Fibroblast of peridontal ligament (primary cell): ENCODE measurements around the gene PRDM16.

Experiments used
- DNase-seq: peaks from one replicate; pipeline ENCODE4 v3.0.0-alpha.2; 2010; ENCODE audit errors: extremely low read depth

The PRDM16 gene

DNA sequence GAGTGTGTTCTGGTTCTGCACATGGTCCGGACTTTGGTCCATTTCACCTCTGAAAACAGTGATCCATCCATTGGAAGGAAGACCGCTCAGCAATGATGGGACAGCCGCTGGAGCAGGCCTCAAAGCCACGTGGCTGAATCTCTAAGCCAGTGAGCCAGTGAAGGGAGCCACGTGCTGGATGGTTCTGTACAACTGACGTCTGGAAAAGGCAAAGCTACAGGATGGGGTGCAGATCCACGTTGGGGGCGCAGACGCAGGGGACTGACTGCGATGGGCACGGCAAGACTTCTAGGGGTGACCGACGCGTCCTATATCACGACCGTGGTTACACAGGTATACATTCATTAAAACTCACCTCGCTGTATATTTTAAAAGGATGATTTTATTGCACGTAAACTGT is 375.3 kb downstream of the PRDM16 start:
- no peak for DNase-seq

DNA sequence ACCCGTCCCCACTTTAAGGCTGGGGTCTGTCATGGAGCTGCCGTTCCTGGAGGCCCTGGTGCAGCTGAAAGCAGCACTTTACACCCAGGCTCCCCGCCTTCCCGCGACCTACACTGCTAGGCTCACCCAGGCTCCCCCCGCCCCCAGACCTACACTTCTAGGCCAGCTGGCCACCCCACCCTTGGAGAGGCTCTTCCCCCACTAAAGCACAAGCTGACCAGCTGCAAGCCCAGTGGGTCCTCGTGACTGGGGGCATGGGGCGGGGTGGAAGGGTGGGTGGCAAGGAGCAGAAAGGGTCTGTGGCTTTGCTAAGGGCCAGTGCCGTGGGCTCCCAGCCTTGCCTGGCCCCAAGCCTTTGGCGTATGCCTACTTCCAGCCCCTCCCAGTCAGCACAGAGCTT is 375.7 kb downstream of the PRDM16 start:
- DNase-seq, result no peak

DNA sequence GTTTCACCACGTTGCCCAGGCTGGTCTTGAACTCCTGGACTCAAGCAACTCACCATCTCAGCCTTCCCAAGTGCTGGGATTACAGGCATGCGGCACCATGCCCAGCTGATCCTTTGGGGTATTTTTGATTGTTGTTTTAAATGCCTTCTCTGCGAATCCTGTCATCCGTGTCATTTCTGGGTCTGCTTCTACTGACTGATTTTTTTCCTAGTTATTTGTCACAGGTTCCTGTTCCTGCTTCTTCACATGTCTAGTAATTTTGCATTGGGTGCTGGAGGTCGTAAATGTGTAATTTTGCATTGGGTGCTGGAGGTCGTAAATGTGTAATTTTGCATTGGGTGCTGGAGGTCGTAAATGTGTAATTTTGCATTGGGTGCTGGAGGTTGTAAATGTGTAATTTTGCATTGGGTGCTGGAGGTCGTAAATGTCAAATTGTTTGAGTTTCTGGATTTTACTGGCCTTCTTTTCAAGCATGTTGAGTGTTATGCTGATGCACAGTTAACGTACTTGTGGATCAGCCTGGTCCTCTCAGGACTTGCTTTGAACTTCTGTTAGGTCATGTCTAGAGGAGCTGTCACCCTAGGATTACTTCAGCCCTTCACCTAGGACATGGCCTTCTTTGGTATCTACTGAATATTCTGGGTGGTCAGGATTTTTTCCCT is 381.3 kb downstream of the PRDM16 start:
- DNase-seq, result no peak

DNA sequence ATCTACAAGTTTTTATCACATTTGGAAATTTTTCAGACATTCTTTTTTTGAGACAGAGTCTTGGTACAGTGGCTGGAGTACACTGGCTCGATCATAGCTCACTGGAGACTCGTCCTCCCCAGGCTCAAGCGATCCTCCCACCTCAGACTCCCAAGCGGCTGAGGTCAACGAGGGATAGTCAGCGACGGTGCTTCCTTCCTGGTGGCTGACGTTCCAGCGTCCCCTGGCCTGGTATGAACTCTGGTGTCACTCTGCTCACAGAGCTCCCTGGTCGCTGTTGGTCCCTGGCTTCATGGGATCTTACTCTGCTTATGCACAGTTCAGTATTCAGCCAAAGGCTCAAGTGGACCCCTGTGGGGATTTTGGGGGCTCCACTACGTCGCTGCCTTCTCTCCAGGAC is 382.0 kb downstream of the PRDM16 start:
- DNase-seq, result no peak

DNA sequence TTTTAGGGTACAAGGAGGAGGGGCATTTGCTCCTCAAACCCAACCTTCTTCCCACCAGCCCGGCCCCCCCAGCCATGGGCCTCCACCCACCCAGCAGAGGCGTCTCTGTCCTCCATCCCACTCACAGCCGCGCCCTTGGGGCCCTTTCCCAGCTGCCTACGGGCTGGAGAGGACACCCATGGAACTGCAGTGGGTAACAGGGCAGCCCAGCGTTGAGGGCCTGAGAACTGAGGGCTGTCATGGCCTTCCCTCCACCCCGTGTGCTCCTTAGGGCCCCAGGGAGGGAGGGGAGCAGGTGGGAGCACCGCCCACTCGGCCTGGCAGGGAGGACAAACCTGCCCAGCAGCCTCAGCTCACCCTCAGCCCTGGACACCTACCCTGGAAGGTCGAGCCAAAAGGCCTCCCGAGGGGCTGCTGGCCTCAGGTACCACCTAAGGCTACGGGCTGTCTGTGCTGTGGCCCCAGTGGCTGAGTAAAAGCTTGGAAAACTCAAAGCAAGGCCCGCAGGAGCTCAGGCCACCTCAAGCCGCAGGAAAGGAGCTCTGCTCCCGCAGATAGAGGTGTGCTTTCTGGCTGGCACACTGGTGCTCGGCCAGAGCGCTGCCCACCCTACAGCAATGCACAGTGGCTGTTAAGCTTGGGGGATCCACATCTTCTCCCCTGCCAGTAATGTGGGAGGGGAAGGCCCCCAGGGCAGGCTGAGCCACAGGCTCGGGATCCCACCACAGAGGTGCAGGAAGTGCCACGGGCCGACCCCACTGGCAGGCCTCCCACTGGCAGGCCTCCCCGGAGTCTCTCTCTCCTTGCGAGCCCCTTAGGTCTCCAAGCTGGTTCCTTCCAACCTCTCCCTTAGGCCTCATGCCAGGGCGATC is 383.2 kb downstream of the PRDM16 start:
- no peak for DNase-seq

DNA sequence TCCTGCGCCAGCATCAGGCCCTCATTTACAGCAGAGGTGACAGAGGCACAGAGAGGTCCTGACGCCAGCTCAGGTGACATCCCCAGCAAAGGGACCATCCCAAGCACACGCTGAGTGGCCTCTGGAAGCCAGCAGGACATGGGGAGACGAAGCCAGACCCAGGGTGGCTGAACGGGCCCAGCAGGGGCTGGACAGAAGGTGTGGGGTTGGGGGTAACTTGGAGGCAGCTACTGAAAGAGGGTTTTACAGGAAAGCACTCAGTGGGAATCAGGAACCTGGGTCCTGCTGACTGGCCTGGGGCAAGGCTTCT is 383.8 kb downstream of the PRDM16 start:
- no peak for DNase-seq

DNA sequence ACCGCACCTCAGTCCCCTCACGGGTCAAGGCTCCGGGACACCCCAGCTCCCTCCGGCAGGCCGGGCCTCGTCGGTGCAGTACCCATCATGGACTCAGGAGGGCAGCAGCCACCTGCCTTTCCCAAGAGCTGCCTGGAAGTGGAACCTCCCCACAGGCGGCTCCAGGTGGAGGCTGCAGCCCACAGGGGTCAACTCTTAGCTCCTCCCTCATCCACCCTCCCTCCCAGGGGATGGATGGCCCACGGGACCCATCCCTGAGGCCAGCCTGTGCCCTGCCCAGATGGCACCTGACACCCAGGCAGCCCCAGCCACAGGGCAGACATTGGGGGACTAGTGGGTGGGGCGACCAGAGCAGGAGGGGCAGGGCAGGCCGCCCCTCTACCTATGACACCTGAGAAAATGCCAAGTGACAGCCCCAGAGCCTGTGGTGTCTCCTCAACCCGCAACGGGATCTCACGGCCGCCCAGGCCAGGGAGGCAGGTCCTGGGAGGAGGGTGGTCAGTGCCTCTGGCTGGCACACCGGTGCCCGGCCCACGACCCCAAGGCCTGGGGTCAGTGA is 384.3 kb downstream of the PRDM16 start:
- peak; percentile 49 for DNase-seq

DNA sequence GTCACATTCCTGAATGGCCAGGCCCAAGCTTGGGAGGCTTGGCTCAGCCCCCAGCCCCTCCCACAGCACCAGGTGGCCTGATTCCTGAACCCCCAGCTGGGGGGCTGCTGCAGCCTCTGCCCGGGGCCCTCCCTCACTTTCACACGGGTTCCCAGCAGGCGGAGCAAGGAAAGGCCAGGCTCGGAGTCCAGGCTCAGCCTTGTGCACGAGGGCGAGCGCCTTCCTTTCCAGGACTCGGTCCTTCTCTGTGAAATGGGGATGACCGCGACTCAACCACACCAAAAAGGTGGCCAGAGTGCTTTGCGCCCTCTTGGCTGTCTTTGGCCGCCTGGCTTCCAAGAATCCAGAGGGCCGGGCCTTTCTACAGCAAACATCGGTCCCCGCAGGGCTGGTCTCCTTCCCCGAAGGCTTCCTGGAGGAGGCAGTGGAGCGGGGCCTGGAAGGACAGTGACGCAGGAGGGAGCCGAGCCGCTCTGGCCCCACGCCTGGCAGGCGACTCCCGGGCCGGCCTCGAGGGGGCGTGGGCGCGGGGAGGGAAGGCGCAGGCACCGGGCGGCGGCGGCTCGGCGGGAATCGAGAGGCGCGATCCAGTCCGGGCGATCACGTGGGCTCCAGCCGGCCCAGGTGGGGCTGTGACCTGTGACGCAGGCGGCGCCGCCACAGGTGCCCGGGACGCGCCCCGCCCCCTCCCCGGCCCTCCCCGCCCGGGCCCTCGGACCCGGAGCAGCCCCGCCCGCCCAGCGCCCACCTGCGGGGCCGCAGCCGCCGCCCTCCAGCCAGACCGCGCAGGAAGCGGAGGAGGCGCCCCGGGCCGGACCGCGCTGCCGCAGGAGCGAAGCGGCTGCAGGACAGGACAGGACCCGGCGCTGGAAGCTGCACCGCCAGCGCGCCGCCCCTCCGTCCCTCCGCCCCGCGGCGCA is 385.1 kb downstream of the PRDM16 start, which contains the start of gene ARHGEF16:
ARHGEF16 (plus strand) TSS at position 775 of the 920 bp plus-strand sequence. CDS start 8,420 bp downstream, outside the sequence.
- DNase-seq, result no peak

DNA sequence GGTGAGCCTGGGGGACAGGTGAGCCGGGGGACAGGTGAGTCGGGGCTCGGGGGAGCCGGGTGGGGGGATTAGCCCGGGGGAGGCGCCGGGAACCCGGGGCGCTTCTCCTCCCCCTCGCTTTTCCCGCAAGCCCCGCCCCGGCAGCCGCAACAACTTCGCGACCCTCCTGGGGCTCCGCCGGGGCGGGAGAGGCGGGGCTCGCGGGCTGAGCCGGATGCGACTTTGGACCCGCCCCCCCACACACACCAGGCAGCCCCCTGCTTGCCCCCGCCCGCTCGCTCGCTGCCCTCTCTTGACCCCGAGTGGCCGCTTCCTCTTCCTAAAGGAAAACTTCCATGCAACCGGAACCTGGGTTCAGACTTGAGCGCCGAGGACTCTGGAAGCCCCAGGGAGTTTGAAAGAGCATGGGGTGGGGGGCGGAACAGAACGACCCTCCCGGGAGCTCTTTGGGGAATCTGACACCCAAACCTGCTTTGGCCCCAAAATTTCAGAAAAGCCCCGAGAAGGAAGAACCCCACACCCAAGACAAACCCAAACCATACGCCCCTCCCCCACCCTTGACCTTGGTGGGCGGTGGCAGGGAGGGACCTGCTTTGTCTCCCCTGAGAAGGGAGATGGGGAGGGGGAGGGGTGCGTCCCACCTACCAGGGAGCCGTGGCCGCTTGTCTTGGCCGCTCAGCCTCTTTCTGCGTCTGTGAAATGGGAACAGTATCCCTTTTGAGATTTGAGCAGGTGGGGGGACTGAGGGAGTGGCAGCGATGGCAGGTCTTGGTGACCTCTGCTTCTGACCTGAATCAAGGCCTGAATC is 386.0 kb downstream of the PRDM16 start:
- DNase-seq, result no peak

DNA sequence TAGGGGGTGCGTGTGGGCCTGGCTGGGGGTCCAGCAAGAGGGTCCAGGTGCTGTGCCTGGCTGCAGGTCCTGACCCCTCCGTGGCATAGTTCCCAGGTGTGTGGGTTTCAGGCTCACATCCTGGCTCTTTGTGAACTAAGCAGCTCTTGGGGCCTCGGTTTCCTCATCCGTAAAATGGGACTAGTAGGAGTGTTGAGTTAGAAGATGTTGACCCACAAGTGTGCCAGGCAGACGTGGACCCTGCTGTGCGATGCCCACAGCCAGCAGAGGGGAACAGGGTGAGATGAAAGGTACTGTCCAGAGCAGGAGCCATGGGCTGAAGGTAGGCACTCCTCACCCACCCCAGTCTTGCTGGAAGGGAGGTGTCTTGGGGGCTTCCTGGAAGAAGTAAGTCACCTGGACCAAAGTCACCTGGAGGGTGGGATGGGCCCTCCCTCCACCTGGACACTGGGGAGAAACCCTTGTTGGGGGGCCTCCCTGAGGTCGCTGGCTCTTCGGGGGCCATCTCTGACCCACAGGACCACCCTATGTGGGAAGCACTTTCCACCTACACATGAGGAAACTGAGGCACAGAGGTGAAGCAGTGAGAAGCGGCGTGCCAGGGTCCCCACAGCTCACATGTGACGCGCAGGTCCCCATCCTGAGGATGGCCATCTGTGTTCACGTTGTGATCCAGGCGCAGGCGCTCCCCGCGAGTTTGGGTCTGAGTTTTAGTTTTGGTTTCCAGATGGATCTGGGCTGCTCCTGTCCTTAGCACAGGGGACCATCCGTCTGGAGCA is 386.9 kb downstream of the PRDM16 start:
- DNase-seq, result no peak

DNA sequence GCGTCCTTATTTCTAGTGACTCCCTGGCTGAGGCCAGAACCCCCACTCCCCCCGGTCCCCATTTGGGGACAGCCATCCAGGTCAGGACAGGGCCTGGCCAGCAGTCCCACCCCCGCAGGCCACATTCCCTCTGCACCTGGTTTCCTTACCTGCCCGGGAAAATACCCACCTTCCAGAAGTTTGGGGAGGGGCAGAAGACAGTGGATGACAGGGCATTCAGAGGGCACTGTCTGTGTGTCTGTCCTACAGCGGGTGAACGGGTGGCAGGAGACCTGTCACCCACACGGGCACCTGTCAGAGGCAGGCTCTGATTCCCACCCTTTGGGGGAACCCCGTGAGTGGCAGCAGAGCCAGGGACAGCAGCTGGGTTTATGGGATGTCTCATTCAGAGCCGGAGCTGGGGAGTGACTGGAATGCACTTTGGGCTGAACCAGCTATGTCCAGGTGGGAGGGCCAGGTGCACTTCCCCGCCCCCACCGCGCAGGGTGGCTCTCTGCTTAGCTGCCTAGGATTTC is 387.5 kb downstream of the PRDM16 start:
- DNase-seq, result no peak

DNA sequence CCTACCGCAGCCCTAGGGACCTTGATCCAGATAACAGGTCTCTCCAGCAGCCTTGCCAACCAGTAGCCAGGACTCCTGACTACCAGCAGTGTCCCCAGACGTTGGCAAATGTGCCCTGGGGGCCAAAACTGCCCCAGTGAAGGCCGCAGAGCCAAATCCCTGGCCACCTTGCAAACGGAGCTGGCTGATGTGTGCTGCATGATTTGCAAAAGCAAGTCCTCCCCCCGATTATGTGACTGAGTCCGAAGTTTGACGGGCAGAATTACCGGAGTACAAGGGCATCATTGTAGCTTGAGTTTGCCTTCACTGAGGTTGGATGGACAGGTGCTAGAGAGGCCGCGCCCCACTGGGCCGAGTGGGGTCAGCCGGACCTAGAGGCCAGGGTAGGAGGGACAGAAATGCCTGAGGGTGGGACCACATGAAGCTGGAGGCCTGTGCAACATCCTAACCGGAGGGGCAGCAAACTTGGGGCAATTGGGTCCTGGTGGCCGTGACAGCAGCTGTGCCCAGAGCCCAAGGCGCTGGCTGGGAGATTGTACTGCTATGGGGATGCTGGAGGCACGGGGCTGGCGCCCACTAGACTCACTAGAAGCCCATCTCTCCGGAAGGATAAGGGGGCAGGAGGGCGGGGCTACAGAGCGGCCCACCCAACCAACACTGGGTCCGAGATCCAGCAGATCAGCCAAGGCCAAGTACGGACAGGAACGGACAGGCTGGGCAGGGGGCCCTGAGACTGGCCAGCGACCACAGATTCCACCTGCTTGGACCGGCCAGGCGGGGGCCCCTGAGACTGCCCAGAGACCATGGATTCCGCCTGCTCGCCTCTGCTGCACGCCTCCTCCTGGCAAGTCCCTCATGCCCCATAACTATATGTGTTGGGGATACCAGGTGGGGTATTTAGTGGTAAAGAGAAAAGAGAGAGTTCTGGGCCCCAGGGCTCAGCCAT is 388.2 kb downstream of the PRDM16 start:
- DNase-seq, result no peak

DNA sequence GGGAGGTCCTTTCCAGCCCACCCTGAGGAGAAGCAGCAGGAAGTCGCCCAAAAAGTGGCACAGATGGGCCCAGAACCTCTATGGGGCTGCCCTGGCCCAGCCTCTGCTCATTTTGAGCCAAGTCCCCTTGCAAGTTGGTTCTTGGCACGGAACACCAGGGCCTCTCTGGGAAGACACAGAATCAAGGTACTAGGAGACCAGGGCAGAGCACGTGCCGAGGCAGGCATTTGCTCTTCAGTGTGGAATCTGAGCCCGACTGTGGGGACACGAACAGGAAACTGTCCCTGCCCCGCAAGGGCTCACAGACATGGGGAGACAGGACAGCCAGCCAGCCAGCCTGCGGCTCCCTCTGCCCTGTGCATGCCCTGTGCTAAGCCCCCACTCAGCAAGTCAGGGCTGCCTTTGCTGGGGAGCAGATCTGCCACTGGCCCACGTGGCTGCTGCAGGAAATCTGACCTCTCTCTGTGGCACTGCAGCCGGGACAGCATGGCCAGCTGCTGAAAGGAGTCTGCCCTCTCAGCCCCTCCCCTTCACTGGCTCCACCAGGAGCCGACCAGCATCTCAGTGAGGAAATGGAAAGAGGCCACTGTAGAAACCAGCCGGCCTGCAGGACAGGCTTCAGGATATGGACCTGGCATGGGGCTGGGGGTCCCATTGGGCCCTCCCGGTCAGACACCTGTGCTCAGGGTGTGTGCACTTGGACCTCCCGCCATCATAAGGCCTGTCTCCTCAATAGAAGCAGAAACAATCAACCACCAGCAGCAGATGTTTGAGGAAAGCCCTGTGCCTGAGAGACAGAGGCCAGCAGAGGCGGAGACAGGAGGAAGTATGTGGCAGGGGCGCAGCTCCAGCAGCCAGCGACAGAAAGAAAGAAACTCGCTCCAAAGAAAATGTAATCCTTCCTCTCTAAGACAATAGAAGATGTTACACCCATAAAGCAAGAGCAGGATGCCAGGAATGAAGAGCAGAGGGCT is 389.2 kb downstream of the PRDM16 start:
- no peak for DNase-seq

DNA sequence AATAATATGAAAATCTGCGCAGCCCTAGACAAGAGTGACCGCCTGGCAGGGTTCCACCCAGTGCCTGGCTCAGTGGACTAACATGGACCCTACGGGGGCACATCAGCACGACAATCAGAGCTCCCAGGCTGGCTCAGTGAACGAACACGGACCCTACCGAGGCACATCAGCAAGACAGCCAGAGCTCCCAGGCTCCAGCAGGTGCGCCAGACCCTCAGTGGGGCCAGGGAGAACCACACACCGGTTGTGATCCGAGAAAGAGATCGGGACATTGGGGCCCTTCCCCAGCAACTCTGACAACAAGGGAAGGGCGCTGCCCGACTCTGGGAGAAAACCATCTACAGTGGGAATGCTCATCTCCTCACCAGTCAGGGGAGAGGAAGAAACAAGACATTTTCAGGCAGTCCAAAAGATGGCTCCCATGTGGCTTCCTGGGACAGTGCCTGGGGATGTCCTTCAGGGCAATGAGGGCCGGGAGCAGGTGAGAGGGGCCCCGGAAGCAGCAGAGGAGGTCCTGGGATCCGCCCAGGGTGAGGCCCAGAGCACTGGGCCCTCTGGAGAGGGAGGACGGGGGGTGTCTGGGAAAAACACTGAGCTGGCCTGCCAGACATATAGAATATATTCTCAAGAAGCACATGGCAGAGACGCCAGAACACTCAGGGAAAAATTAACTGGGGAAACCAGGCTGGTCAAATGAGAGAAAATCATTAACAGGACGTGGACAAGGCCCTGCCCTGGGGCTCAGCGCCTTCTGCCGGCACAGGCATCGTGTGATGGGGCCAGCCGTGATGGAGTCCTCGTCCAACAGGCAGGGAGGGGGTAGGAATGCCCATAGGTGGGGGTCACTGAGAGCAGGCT is 390.3 kb downstream of the PRDM16 start:
- DNase-seq, result no peak

DNA sequence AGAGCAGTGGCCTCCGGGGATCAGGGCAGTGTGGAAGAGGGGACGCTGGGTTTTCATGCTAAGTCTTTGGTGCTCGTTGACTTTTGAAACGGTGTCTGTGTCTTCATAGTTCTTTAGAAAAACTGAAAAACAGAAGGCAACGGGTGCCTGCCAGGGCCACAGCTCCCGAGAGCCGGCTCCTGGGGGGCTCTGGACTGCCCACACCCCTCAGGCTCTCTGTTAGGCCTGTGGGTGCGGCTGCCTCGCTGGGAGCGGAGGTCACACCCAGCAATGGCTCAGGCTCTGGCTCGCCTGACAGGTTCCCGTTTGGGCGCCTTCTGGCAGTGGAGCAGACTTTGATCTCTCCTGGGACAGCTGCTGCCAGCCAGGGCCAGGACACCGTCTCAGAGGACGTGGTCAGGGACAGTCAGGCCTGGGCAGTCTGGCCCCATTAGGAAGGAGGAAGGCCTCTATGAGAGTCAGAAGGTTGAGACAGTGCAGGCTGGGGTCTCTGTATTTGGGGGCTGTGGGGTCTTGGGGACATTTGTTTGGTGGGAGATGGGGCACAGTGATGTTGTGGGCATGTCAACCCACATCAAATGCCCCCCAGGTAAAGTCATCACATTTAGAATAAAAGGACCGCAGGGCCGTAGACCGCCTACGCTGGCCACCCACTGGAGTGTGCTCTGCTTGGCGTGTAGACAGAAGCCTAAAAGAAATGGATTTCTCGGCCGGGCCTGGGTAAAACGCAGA is 391.1 kb downstream of the PRDM16 start:
- DNase-seq, result no peak

DNA sequence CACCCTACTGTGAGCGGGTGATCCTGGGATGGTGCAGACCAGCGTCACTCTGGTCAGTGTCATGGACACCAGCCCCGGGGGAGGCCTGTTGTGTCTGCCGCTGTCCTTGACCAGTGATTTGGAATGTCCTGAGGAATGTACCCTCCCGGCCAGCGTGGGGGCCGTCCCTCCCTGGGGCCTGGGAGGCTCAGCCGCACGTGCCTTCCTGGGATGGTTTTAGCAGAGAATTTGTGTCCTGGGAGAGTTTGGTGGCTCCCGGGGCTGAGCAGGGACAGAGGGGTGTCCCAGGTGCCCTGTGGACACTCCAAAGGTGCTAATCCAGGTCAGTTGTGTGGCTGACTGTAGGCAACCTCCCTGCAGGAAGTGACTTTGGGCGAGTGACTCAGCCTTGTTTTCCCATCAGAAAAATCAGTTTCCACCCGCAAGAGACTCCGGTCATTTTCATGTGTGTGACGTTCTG is 391.7 kb downstream of the PRDM16 start:
- DNase-seq, result no peak
